HG02642 (cell line): ENCODE results near the gene MCF2L.

Source experiments
- ATAC-seq: cut with Tn5 transposase; IDR thresholded peaks from one replicate; pipeline ENCODE4 v1.9.1; 2021; ENCODE audit warnings: mild to moderate bottlenecking; ENCODE audit not compliant: unreplicated experiment, poor library complexity

Gene MCF2L

GRCh38 chr13:112961457-112962369 lies 7.3 kb upstream of the MCF2L start:
- no peak for ATAC-seq

- ATAC-seq = no peak
Measured at GRCh38 chr13:112962396-112962795, 6.6 kb upstream of the MCF2L start.

DNA sequence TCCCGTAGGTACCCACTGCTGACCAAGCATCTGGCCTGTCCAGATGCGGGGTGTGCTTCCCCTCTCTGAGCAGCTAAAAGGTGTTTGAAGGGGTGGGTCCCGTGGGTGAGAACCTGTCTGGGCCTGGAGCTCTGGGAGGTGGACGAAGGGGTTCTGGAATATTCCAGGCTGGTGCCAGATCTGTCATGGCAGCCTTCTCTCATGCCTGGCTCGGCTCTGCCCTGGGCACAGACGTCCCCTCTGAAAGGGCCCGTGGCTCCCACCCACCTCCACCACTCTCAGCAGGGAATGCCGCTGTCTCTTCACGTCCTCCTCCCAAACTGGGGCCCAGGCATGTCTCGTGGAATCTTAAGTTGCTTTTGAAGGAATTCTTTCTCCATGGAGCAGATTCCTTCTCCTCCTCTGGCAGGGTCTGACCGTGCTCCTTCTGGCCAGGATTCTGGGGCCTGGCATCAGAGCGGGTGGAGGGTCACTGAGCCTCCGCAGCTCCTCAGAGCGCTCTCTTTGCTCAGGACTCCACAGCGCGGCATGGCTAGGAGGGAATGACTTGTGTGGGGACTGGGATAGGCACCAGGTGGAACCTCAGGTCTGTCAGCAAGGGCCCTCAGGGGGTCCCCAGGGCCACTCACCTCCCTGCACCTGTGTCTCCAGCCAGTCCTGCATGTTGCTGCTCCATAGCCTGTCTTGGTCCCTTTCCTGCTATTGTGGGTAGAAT lies 5.9 kb upstream of the MCF2L start:
- no peak for ATAC-seq

DNA sequence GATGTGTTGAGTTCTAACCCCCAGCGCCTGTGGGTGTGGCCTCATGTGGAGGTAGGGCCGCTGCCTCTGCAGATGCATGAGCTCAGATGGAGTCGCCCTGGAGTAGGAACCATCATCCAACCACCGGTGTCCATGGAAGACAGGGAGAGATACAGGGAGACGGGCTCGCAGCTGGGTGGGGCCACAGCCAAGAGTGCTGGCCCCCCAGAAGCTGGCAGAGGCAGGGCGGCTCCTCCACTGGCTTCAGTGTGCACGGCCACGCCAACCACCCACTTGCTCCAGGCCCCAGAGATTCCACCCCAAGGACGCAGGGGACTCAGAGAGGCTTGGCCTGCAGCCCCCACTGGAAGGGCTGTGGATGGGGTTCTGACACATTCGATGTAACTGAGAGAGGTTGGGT lies 5.4 kb upstream of the MCF2L start:
- no peak for ATAC-seq

DNA sequence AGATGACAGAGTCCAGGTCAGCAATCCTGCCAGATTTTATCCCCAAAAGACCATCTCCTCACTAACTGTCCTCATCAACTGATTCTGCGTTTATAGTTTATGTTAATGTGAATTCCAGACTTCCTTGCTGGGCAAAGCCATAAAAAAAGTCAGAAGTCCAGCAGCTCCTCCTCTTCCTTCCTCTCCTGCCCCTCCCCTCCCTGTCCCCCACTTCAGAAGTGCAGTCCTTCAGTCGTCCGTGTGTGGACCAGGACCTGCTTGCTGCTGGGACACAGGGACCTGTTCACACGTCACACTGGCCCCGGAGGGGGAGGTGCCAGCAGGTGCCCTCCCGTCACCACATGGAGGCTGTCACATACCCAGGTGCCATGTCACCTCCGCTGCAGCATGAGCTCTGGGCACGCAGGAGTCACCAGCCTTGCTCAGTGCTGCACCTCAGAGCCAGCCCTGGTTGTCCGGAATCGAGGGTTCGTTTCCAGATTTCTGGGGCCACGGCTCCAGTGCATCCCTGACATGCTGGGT lies 4.0 kb upstream of the MCF2L start:
- ATAC-seq = no peak

DNA sequence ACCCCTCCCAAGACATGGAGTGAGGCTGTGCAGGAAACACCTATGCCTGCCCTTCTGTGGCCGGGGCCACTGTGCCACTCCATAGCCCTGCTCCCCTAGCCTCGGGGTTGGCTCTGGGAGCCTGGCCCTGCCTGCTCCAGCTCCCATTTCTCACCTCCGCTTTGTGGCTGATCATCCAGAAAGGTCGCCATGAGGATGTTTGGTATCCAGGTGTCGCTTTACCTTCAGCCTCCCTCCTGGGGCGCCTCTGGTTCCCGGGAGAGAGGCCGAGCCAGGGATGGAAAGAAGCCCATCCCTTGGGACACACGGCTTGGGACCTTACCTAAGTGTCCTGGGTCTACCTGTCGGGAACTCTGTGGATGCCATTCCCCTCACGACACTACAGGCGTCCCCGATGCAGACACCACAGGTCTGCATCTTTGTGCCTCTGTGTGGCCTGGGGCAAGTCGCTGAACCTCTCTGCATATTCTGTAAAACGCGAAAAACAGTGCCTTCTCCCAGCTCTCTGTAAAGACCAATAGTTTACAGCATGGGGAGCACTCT lies 3.4 kb upstream of the MCF2L start:
- ATAC-seq = no peak

- ATAC-seq = no peak
Measured at GRCh38 chr13:112966776-112967175, 2.2 kb upstream of the MCF2L start.

GRCh38 chr13:112967686-112968379 lies 1.2 kb upstream of the MCF2L start:
- ATAC-seq = no peak

GRCh38 chr13:112968380-112968909 lies 569 bp upstream of the MCF2L start:
- no peak for ATAC-seq

GRCh38 chr13:112969692-112970338 lies 801 bp downstream of the MCF2L start:
- ATAC-seq = no peak

GRCh38 chr13:112970552-112971287 lies 1.7 kb downstream of the MCF2L start:
- ATAC-seq = no peak

DNA sequence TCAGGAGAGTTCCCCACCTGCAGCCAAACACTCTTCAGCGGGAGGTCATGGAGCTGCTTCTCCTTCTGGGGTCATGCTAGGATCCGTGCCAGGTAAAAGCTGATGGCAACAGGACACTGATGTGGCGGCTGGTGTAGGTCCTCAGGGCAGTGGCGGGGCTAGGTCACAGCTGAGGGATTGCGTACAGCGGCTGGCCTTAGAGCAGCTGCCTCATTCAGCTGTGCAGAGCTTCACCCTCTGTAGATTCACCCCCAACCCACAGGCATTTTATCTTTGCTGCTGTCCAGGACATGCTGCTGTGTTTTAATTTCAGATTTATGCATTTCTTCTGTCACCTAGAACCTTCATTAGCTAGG lies 2.3 kb downstream of the MCF2L start:
- no peak for ATAC-seq

- ATAC-seq = no peak
Measured at GRCh38 chr13:112972258-112972657, 3.2 kb downstream of the MCF2L start.

- no peak for ATAC-seq
Measured at GRCh38 chr13:112972867-112973576, 4.0 kb downstream of the MCF2L start.

GRCh38 chr13:112973577-112973951 lies 4.5 kb downstream of the MCF2L start:
- ATAC-seq = no peak

DNA sequence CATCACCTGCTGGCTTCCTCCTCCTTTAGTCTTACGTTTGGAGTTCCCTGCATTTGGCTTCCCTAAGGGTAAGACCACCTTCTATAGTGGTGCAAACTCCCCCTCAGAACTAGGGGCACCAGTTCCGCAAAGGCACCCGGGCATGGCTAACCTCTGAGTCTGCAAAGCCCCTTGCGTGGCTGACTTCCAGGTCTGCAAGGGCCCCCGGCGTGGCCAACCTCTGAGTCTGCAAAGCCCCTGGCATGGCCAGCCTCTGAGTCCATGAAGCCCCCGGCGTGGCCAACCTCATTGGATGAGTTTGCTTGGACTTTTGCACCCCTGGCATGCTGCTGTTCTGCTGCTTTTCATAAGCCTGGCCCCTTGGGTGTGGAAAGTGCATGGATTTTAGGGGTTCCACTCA lies 5.1 kb downstream of the MCF2L start:
- ATAC-seq = no peak

DNA sequence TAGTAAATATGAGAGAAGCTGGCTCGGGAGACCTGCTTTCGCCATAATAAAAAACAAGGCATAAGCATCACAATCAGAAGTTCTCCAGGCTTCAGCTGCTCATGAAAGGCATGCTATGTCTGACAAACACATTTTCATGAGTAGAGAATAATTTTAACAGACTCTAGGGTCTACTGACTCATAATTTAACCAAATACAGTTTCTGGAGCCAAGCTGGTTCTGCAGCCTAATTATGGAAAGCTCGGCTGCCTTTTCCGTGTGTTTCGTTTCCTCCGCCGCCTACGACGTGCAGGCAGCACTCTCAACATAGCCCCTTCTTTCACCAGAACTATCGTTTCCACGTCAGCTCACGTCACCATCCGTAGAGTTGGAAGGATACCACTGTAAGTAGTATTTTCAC lies 5.7 kb downstream of the MCF2L start:
- no peak for ATAC-seq

DNA sequence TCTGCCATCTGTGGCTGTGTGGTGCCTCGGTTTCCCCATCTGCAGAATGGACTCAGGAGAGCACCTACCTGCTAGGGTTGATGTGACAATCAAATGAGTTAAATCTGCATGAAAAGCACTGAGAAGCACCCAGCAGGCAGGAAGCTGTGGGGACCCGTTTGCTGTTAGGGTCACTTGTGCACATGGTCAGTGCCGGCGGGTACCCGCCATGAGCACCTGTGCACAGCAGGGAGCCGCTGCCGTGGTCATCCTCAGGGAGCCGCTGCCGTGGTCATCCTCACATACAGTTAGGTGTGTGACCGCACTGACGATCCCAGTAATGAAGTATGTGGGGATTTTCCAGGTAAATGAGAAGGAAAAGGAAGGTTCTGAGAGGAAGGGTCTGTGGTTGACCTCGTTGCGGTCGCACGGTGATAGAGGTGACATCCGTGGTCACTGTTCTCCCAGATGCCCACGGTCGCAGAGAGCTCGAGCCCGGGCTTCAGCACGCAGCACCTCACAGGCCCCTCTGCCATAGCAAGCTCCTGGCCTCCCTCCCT lies 6.5 kb downstream of the MCF2L start:
- ATAC-seq = no peak
